ENCODE data around the gene ZNF37A.
"Not testable (repeated sequence)": the region's sequence is repeated elsewhere in the genome, so short reads cannot be mapped to it uniquely, and the experiment has no call there.

ZNF37A gene

DNA sequence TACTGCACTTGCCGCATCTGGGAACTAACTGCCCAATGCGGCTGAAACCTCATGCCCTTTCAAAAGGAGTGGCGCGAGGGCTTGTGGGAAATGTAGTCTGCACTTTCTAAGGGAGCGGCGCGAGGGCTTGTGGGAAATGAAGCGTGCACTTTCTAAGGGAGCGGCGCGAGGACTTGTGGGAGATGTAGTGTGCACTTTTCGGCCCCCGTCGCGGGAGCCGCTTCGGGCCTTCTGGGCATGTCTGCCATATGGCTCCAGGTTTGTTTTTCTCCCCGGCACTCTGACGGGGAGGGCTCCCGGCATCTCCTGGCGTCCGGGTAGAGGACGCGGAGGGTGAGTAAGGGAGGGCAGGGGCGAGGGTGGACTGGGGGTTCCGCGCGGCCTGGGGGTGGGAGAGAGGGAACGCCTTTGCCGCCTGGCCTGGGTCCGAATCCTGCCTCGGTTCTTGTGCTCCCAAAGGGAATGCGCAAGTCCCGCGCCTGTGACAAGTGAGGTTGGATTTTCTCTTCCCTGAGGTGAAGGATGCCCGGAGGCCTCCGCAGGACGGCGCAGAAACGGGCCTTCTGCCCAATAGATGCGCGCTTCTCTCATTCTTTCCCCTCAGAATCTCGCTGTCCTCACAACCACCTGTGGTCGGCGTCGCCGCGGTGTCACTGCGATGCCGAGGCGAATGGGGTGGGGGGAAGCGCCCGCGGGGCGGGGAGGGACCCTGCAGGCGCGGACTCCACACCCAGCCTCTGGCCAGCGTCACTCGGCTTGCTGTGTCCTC lies at the start of gene ZNF37A:
Gene ZNF37A (plus strand): TSS at position 180 of the 769 bp plus-strand sequence. CDS start 2,281 bp downstream, outside the sequence.
- DNase-seq: peak; percentile 94

DNA sequence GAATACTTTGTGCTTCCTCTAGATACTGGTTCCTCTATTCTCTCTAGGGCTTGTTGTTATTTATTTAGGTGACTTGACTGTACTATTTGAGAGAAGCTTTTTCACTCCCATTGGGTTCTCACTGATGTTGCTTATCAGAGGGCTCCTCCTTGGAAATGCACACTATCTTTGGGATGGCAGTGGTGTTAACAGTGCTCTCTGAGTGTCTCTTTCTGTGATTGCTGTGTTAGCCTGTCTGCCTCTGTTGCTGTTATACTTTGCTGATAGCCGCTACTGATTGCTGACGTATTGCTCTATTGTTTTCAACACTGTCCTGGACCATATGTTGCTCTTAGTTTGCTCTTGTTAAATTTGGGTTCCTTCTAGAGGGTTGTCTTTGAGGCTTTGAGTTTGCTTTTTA lies 49.0 kb upstream of the ZNF37A start:
- DNase-seq: no peak

- no peak for DNase-seq
Observed at GRCh38 chr10:38047666-38048065, 46.5 kb upstream of the ZNF37A start.

DNA sequence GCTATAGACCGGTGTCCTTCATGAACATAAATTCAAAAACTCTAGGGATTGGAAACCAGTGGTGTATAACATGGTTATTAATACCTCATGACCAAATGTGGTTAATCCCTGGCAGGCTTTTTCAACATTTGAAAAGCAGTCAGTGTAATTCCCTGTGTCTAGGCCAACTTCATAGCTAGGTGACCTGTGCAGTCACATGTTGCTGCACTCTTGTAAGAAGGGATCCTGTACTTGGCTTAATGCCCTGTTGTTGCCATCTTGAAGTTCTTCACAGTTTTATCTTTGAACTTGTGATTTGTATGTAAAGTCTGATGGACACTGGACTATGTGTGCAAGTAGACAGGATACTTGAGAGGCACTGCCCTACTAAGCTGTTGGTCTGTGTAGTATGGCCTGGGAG lies 43.9 kb upstream of the ZNF37A start:
- no peak for DNase-seq

DNA sequence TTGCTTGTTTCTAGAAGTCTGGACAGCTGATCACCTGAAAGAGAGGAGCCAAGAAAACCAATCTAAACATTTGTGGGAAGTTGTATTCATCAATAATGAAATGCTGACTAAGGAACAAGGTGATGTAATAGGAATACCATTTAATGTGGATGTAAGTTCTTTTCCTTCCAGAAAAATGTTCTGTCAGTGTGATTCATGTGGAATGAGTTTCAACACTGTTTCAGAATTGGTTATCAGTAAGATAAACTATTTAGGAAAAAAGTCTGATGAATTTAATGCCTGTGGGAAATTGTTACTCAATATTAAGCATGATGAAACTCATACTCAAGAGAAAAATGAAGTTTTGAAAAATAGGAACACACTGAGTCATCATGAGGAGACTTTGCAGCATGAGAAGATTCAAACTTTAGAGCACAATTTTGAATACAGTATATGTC lies 39.8 kb upstream of the ZNF37A start:
- peak; percentile 85 for DNase-seq

DNA sequence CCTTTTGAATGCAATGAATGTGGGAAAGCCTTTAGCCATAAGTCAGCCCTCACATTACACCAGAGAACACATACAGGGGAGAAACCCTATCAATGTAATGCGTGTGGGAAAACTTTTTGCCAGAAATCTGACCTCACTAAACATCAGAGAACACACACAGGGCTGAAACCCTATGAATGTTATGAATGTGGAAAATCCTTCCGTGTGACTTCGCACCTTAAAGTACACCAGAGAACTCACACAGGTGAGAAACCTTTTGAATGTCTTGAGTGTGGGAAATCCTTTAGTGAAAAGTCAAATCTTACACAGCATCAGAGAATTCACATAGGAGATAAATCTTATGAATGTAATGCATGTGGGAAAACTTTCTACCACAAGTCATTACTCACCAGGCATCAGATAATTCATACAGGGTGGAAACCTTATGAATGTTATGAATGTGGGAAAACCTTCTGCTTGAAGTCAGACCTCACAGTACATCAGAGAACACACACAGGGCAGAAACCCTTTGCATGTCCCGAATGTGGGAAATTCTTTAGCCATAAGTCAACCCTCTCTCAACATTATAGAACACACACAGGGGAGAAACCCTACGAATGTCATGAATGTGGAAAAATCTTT lies 38.8 kb upstream of the ZNF37A start:
- DNase-seq: not testable (repeated sequence)

GRCh38 chr10:38069663-38070062 lies 24.5 kb upstream of the ZNF37A start:
- DNase-seq: peak; percentile 76

DNA sequence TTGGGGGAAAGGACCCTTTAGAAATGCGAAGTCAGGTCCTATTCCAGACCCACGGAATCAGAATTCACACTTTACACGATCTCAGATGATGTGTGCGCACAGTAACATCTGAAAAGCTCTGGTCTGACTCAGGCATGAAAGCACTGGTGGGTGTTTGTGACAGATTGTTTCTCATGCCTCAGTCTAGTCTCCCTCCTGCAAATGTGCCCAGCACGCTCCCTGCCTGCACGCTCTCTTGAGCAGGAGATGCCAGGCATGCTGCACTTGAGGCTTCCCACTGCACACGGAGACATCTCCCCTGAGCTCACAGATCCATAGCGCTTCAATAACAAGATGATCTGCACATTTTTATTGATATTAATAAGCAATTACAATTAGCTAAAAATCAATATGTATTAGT lies 23.6 kb upstream of the ZNF37A start:
- no peak for DNase-seq

- no peak for DNase-seq
Observed at GRCh38 chr10:38072552-38072951, 21.6 kb upstream of the ZNF37A start.

- no peak for DNase-seq
Observed at GRCh38 chr10:38076687-38077086, 17.4 kb upstream of the ZNF37A start.

GRCh38 chr10:38093318-38093717 lies 819 bp upstream of the ZNF37A start:
- not testable (repeated sequence) for DNase-seq

- DNase-seq: no peak
Observed at GRCh38 chr10:38093816-38094157, 350 bp upstream of the ZNF37A start.

DNA sequence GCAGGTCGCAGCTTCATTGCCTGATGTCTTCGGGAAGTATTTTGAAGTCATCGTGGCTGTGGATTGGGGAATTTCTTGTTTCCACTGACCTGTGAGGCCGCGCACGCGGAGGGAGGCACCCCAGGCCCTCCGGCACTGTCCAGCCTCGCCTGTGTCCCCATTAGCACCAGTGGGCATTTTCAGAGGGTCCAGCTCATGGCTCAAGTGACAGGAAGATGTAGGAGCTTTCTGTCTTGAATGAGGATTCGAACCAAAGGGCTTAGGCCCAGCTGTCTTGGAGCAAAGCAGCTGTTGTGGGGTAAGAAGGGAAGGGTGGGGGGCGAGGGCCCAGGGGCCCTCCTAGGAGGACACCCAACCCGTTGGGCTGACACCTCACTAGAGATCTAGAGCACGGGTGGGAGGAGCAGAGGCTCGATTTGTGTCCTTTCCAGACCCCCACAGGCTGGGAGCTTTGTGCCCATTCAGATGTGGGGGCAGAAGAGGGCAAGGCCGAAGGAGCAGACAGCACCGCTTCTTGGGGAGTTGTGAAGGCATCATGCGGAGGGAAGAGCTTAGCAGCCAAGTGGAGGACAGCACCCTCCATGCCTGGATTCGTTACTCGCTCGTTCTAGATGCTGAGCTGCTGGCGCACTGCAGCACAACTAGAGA lies 914 bp downstream of the ZNF37A start:
- DNase-seq: no peak

- DNase-seq: no peak
Observed at GRCh38 chr10:38102880-38103279, 8.7 kb downstream of the ZNF37A start.

DNA sequence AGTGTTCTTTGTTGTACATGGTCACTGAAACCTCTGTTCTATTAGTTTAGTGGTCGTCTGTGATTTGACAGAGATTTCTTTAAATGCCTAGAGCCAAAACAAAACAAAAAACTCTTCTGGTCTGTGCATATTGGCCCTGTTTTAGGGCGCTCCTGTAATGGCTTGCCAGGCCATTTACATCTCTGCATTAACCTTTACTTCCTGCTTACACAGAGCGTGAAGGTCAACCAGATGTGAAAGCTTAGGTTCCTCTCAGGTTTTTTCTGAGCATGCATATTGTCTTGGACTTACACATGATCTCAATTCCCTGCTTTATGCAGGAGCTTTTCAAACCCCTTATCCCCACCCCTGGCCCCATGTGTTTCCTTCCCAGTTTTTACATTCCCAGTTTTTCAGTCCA lies 9.6 kb downstream of the ZNF37A start:
- DNase-seq: no peak

- no peak for DNase-seq
Observed at GRCh38 chr10:38112159-38112558, 18.0 kb downstream of the ZNF37A start.

DNA sequence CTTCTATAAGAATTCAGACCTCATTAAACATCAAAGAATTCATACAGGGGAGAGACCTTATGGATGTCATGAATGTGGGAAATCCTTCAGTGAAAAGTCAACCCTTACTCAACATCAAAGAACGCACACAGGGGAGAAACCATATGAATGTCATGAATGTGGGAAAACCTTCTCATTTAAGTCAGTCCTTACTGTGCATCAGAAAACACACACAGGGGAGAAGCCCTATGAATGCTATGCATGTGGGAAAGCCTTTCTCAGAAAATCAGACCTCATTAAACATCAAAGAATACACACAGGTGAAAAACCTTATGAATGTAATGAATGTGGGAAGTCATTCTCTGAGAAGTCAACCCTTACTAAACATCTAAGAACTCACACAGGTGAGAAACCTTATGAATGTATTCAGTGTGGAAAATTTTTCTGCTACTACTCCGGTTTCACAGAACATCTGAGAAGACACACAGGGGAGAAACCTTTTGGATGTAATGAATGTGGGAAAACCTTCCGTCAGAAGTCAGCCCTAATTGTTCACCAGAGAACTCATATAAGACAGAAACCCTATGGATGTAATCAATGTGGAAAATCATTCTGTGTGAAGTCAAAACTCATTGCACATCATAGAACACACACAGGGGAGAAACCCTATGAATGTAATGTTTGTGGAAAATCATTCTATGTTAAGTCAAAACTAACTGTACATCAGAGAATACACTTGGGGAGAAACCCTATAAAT lies 24.1 kb downstream of the ZNF37A start:
- no peak for DNase-seq

DNA sequence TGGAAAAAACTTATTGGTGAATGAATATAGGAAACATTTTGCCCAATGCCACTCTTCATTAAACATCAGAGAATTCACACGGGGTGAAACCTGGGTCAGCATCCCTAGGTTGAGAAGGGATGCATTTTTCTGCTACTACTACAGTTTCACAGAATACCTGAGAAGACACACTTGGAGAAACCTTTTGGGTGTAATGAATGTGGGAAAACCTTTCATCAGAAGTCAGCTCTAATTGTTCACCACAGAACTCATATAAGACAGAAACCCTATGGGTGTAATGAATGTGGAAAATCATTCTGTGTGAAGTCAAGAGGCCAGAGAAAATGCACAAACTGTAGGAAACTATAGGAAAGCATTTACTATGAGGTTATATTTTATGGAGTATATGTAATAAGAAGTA lies 24.9 kb downstream of the ZNF37A start:
- DNase-seq: no peak

DNA sequence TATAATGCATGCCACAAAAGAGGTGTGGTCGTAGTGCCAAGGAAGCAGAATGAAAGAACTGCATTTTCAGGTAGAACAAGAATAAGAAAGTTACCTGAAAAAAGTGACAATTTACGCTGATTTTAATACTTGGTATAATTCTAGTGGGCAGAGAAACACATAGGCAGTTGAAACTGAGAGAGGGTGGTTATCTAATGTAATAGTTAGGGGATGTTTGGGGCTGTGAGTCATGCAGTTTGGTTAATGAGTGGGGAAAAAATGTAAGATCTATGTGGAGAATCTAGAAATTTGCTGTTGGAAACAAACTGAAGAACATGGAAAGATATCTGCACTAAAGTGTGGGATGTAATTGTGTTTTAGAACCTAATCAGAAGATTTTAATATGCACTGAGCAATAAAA lies 33.7 kb downstream of the ZNF37A start:
- DNase-seq: no peak

- peak; percentile 12 for DNase-seq
Observed at GRCh38 chr10:38143587-38143986, 49.5 kb downstream of the ZNF37A start.

GRCh38 chr10:38146579-38147333 lies 52.6 kb downstream of the ZNF37A start:
- DNase-seq: no peak

DNA sequence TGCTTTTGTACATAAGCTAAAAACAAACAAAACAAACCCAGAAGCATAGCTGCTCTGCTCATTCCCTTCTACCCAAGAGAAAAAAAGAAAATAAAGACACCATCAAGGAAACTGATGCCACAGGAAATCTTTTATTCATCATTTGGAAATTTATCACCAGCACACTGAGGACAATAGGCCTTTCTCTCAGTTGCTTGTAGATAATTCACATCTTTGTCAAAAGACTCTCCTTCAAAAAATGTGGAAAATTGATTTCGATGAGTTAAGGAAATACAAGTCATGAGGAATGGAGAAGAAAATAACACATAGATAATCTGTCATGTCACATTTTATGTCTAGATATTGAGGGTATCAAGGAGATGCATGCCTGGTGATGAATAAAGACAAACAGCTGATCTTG lies 53.5 kb downstream of the ZNF37A start:
- no peak for DNase-seq

All from HCEC 1CT (cell line).